Tongue (tissue), 2 donors: Measurements from ENCODE around the gene ANKRD39. TPM values are rescaled to one million over a fixed set of nuclear protein-coding genes. Genes with fewer than 3 reads are reported as not detected.
"Not testable (repeated sequence)": the region's sequence is repeated elsewhere in the genome, so short reads cannot be mapped to it uniquely, and the experiment has no call there.

Experiments used
- DNase-seq: peaks from one replicate; pipeline ENCODE4 v3.0.0-alpha.2; 2015
- total RNA-seq: library from RNA; depleted of rRNA; stranded (reverse); fragments of >200 nt; gene quantifications from one replicate; pipeline ENCODE4 v1.2.3, GENCODE V29; 2014

Gene ANKRD39
- total RNA-seq, 1 donor from 2014 or later = 12.0 TPM

- DNase-seq = peak; percentile 46
Observed at GRCh38 chr2:96870626-96871255, 12.9 kb upstream of the ANKRD39 start.

- peak; percentile 77 for DNase-seq
Observed at GRCh38 chr2:96869822-96870625, 12.2 kb upstream of the ANKRD39 start, which contains the start of gene SEMA4C. Gene SEMA4C (minus strand): TSS chr2:96870080. CDS start chr2:96867886, 2,194 bp downstream.

- DNase-seq = peak; percentile 91
Observed at GRCh38 chr2:96869281-96869821, 11.5 kb upstream of the ANKRD39 start.

GRCh38 chr2:96868555-96869280, 10.9 kb upstream of the ANKRD39 start:
- DNase-seq = peak; percentile 95

GRCh38 chr2:96867756-96868554, 10.1 kb upstream of the ANKRD39 start:
- DNase-seq = peak; percentile 51

GRCh38 chr2:96866986-96867755, 9.4 kb upstream of the ANKRD39 start:
- no peak for DNase-seq

- no peak for DNase-seq
Observed at GRCh38 chr2:96866586-96866985, 8.8 kb upstream of the ANKRD39 start.

GRCh38 chr2:96866149-96866548, 8.3 kb upstream of the ANKRD39 start:
- no peak for DNase-seq

- no peak for DNase-seq
Observed at GRCh38 chr2:96865654-96866053, 7.8 kb upstream of the ANKRD39 start.

- DNase-seq = no peak
Observed at GRCh38 chr2:96864343-96865091, 6.7 kb upstream of the ANKRD39 start.

- DNase-seq = no peak
Observed at GRCh38 chr2:96863575-96864342, 5.9 kb upstream of the ANKRD39 start.

GRCh38 chr2:96863056-96863455, 5.2 kb upstream of the ANKRD39 start:
- not testable (repeated sequence) for DNase-seq

GRCh38 chr2:96861074-96861473, 3.3 kb upstream of the ANKRD39 start:
- DNase-seq = no peak

GRCh38 chr2:96860065-96861029, 2.5 kb upstream of the ANKRD39 start:
- no peak for DNase-seq

- no peak for DNase-seq
Observed at GRCh38 chr2:96859681-96860064, 1.9 kb upstream of the ANKRD39 start.

GRCh38 chr2:96859099-96859649, 1.4 kb upstream of the ANKRD39 start:
- no peak for DNase-seq

GRCh38 chr2:96856776-96857666, 795 bp downstream of the ANKRD39 start:
- DNase-seq = no peak
